RWPE2 (cell line): ENCODE results near the gene CARTPT.

Source experiments
- ATAC-seq: fragments of 200-7000 bp; cut with Tn5 transposase; 3 replicates; pipeline ENCODE4 v1.9.1; 2021; ENCODE audit warnings: low read depth
- DNase-seq: peaks from one replicate; pipeline ENCODE4 v3.0.0-alpha.2; 2020; ENCODE audit warnings: low spot score
- H3K27ac ChIP-seq: fragments of 450-650 bp; 2 replicates; pipeline ENCODE4 v1.5.1; 2017; ENCODE audit warnings: mild to moderate bottlenecking; ENCODE audit not compliant: poor library complexity, severe bottlenecking
- H3K27me3 ChIP-seq: fragments of 250-450 bp; sonication (Bioruptor Pico); 2 replicates; pipeline ENCODE4 v1.5.1; 2021; ENCODE audit warnings: mild to moderate bottlenecking, moderate library complexity; ENCODE audit not compliant: insufficient read depth, poor library complexity, severe bottlenecking
- H3K36me3 ChIP-seq: fragments of 250-450 bp; sonication (Bioruptor Pico); 2 replicates; pipeline ENCODE4 v1.5.1; 2020; ENCODE audit warnings: low read depth, mild to moderate bottlenecking, moderate library complexity
- H3K4me1 ChIP-seq: fragments of 250-450 bp; sonication (Bioruptor Pico); 2 replicates; pipeline ENCODE4 v1.5.1; 2021; ENCODE audit warnings: mild to moderate bottlenecking, moderate library complexity; ENCODE audit not compliant: insufficient read depth, poor library complexity, severe bottlenecking
- H3K4me3 ChIP-seq: fragments of 250-450 bp; sonication (Bioruptor Pico); 2 replicates; pipeline ENCODE4 v1.5.1; 2021; ENCODE audit warnings: mild to moderate bottlenecking, moderate library complexity; ENCODE audit not compliant: severe bottlenecking
- H3K9me3 ChIP-seq: fragments of 250-450 bp; sonication (Bioruptor Pico); 2 replicates; pipeline ENCODE4 v1.5.1; 2021; ENCODE audit warnings: mild to moderate bottlenecking, moderate library complexity; ENCODE audit not compliant: severe bottlenecking
- CTCF ChIP-seq: fragments of 450-650 bp; IDR thresholded peaks from one replicate; pipeline ENCODE4 v1.5.1; 2017; ENCODE audit warnings: mild to moderate bottlenecking, moderate library complexity; ENCODE audit not compliant: poor library complexity, severe bottlenecking

Gene CARTPT

GRCh38 chr5:71731015-71731414 is 11.9 kb downstream of the CARTPT start:
- no peak overlapping the region for H3K4me3 ChIP-seq
- no peaks in the 10 kb centered on the region for H3K36me3 ChIP-seq
- TF ChIP-seq CTCF = no peak
- H3K27ac ChIP-seq = no peak overlapping the region
- DNase-seq = no peak
- H3K27me3 ChIP-seq = peaks cover 9% of the 10 kb centered on the region
- no peaks in the 10 kb centered on the region for H3K9me3 ChIP-seq
- ATAC-seq = no peak
- H3K4me1 ChIP-seq = no peaks in the 10 kb centered on the region

GRCh38 chr5:71732011-71732410 is 12.9 kb downstream of the CARTPT start:
- ATAC-seq = no peak

GRCh38 chr5:71734141-71734540 is 15.1 kb downstream of the CARTPT start:
- Histone ChIP-seq H3K27me3 (no peaks in the 10 kb centered on the region), H3K9me3 (no peaks in the 10 kb centered on the region), H3K4me3 (no peak overlapping the region), H3K4me1 (no peaks in the 10 kb centered on the region), H3K27ac (no peak overlapping the region), H3K36me3 (no peaks in the 10 kb centered on the region)
- ATAC-seq (no peak), DNase-seq (no peak)
- TF ChIP-seq CTCF = no peak

More at GRCh38 chr5:71732011-71732410, 12.9 kb downstream of the CARTPT start:
- H3K27me3 ChIP-seq = no peaks in the 10 kb centered on the region
- H3K27ac ChIP-seq = no peak overlapping the region
- DNase-seq = no peak
- H3K4me3 ChIP-seq = no peak overlapping the region
- no peaks in the 10 kb centered on the region for H3K4me1 ChIP-seq
- no peak for TF ChIP-seq CTCF
- H3K36me3 ChIP-seq = no peaks in the 10 kb centered on the region
- no peaks in the 10 kb centered on the region for H3K9me3 ChIP-seq

GRCh38 chr5:71737931-71738539 is 19.0 kb downstream of the CARTPT start:
- no peak for TF ChIP-seq CTCF
- Histone ChIP-seq H3K4me1 (no peaks in the 10 kb centered on the region), H3K36me3 (no peaks in the 10 kb centered on the region), H3K27me3 (peaks cover 3% of the 10 kb centered on the region), H3K4me3 (no peak overlapping the region), H3K27ac (no peak overlapping the region), H3K9me3 (no peaks in the 10 kb centered on the region)
- ATAC-seq = no peak
- no peak for DNase-seq

- ATAC-seq = no peak
- no peak overlapping the region for H3K4me3 ChIP-seq
- no peak overlapping the region for H3K27ac ChIP-seq
- peaks cover 3% of the 10 kb centered on the region for H3K27me3 ChIP-seq
- no peaks in the 10 kb centered on the region for H3K4me1 ChIP-seq
- TF ChIP-seq CTCF = no peak
- H3K9me3 ChIP-seq = no peaks in the 10 kb centered on the region
- H3K36me3 ChIP-seq = no peaks in the 10 kb centered on the region
- DNase-seq = no peak
These were observed 19.7 kb downstream of the CARTPT start for GRCh38 chr5:71738662-71739361.
